H1 (cell line): ENCODE data around the gene GPA33. TPM values are rescaled to one million over a fixed set of nuclear protein-coding genes. Genes with fewer than 3 reads are reported as not detected.

Experiments used
- BACH1 ChIP-seq: IDR thresholded peaks from 2 replicates; pipeline ENCODE4 v1.6.1; 2012; ENCODE audit warnings: low read length, improper control_type of control experiment
- BRCA1 ChIP-seq: IDR thresholded peaks from 2 replicates; pipeline ENCODE4 v1.6.1; 2012; ENCODE audit warnings: low read depth, low read length, improper control_type of control experiment
- GABPA ChIP-seq: IDR thresholded peaks from 2 replicates; pipeline ENCODE4 v1.6.1; 2011; ENCODE audit warnings: mild to moderate bottlenecking, low read length, moderate library complexity, borderline replicate concordance; ENCODE audit not compliant: insufficient read depth
- JUN ChIP-seq: IDR thresholded peaks from 2 replicates; pipeline ENCODE4 v1.6.1; 2011; ENCODE audit warnings: low read depth, mild to moderate bottlenecking, improper control_type of control experiment, low read length
- SIRT6 ChIP-seq: IDR thresholded peaks from one replicate; pipeline ENCODE4 v1.7.1; 2012; ENCODE audit warnings: low read length, inconsistent platforms
- polyA plus RNA-seq, 7 experiments: library from polyadenylated mRNA; depleted of rRNA in 3 of 7; stranded (reverse) in 5 of 7; unstranded in 2 of 7; fragments of >200 nt in 5 of 7; fragments of 200-250 nt in 2 of 7; gene quantifications; 1 replicate in 5 of 7; 2 replicates in 1 of 7; 4 replicates in 1 of 7; pipeline versions ENCODE4 v1.2.1 to v1.2.3, GENCODE V29; 2011 to 2013; ENCODE audit warnings: missing spikeins in 2 of 7, mixed read lengths in 2 of 7
- total RNA-seq: library from RNA; stranded (reverse); fragmentation: NEBNext Ultra II Directional; extraction: Animal tissue kit (Norgen Biotek cat#: 25700); gene quantifications from 2 replicates; pipeline ENCODE4 v1.2.1, GENCODE V29; 2021
- TF ChIP-seq, protein P1 (sequence below), 3 experiments: IDR thresholded peaks; 1 replicate in 2 of 3; 2 replicates in 1 of 3; pipeline versions ENCODE4 v1.5.1 to v1.6.1; 2011; ENCODE audit warnings: low read length in 3 of 3, mild to moderate bottlenecking in 3 of 3, inconsistent platforms in 2 of 3, low read depth in 1 of 3, moderate library complexity in 1 of 3; ENCODE audit not compliant: insufficient read depth in 1 of 3; ENCODE audit errors: control extremely low read depth in 1 of 3

Gene GPA33
- total and polyA plus RNA-seq, 2 of the 8 experiments (the other 6 are each of a cell fraction or from before 2014, with no cell fraction given) = 0.19 to 0.67 TPM

DNA sequence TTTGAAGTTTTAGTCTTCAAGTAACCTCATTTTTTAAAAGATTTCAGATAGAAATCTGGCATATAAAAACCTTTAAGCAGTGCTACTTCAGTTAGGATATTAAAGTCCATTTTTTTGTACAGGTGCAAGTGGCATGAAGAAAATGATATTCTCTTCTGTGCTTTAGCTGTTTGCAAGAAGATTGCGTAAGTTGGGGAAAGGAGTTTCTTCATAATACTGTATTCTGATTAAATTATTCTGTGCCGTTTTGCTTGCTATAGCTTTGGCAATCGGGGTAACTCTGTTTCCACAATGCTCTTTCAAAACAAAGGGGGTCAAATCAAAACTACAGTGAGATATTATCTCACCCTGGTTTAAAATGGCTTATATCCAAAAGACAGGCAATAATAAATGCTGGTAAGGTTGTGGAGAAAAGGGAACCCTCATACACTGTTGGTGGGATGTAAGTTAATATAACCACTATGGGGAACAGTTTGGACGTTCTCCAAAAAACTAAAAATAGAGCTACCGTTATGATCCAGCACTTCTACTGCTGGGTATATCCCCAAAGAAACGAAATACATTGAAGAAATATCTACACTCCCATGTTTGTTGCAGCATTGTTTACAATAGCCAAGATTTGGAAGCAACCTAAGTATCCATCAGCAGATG, 74.0 kb downstream of the GPA33 start (continued):
- TF ChIP-seq, protein P1, sequence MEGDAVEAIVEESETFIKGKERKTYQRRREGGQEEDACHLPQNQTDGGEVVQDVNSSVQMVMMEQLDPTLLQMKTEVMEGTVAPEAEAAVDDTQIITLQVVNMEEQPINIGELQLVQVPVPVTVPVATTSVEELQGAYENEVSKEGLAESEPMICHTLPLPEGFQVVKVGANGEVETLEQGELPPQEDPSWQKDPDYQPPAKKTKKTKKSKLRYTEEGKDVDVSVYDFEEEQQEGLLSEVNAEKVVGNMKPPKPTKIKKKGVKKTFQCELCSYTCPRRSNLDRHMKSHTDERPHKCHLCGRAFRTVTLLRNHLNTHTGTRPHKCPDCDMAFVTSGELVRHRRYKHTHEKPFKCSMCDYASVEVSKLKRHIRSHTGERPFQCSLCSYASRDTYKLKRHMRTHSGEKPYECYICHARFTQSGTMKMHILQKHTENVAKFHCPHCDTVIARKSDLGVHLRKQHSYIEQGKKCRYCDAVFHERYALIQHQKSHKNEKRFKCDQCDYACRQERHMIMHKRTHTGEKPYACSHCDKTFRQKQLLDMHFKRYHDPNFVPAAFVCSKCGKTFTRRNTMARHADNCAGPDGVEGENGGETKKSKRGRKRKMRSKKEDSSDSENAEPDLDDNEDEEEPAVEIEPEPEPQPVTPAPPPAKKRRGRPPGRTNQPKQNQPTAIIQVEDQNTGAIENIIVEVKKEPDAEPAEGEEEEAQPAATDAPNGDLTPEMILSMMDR (IDR thresholded peaks at IDR 0.05; ENCODE audit: control extremely low read depth in 1 of 3, insufficient read depth in 1 of 3, low read depth in 1 of 3, low read length in 3 of 3) = no peak
- no peak for TF ChIP-seq SIRT6
- TF ChIP-seq GABPA = no peak
- TF ChIP-seq BRCA1 = no peak
- TF ChIP-seq JUN = no peak
- no peak for TF ChIP-seq BACH1
